CD4-positive, alpha-beta T cell treated with Interleukin-6 at 100 ng/mL for 8 hours (primary cell): ENCODE data around the gene RASL10A.

Source experiments
- DNase-seq: peaks from one replicate; pipeline ENCODE4 v3.0.0-alpha.2; 2020; ENCODE audit warnings: mixed read lengths, low spot score

The RASL10A gene

DNA sequence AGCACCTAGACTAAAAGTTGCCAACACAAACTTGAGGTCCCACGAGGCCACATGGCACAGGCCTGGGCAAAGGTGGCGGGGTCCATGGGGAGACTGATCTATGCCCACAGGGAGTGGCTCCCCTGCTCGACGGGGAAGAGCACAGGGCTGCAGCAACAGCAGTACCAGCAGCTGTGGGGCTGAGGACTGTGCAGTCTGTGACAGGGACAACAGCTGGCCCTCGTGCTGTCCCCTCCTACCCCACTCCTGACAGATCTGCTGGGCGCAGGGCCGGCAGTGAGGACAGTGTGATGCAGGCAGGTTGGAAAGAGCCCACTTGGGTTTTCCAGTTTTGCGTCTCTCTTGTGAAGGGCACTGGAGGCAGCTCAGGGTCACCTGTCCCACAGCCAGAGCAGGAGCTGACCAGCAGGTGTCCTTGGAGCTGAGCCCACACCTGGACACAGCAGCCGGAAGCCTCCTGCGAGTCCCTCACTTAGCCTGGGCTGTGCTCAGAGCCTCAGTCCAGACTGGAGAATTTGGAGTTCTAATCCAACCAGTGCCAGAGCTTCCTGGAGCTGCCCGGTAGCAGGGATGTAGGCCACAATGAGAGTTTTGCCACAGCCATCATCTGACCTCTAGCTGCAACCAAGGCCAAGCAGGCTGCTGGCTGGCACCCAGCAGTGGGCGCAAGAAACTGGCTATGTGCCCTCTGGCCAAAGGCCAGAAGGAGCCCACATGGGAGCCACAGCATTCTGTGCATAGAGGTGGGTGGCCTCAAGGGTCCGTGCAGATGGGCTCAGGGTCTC lies 12.6 kb downstream of the RASL10A start:
- no peak for DNase-seq

DNA sequence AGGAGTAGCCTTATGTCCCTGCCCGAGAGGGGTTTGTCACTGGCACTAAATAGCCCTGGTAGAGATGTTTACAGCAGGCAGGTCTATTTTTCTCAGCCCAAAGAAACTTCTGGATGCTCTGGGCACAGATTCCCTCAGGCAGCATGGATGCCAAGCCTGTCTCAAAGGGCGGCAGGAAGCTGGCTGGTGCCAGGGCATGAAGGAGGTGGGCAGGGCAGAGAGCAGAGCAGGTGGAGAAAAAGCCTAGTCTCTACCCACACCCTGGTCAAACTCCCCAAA lies 13.2 kb downstream of the RASL10A start:
- DNase-seq, result no peak

DNA sequence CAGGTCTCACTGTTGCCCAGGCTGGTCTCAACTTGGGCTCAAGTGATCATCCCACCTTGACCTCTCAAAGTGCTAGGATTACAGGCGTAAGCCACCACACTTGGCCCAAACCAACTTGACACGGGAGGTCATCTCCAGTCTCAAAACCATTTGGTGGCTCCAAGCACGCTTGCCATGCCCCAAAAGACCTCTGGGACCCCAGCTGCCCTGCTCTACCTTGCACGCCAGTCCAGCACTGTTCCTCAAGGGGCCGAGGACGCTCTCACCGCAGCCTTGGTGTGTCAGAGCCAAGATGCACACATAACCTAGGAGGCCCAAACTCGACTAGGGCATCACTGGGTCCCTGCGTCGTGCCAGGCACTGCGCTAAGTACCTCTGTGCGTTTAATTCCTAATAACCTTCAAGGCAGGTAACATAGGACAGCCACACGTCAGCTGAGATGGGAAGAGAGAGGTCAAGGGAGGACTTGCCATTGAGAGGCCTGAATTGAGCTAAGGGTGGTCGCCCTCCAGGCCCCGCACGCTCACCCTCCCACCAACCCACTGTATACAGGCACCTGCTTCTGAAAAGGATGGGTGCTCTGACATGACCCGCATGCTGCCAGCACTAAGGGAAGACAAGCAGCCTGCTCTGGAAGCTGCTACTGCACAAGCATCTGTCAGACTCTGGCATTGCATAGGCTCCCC lies 13.6 kb downstream of the RASL10A start:
- no peak for DNase-seq

DNA sequence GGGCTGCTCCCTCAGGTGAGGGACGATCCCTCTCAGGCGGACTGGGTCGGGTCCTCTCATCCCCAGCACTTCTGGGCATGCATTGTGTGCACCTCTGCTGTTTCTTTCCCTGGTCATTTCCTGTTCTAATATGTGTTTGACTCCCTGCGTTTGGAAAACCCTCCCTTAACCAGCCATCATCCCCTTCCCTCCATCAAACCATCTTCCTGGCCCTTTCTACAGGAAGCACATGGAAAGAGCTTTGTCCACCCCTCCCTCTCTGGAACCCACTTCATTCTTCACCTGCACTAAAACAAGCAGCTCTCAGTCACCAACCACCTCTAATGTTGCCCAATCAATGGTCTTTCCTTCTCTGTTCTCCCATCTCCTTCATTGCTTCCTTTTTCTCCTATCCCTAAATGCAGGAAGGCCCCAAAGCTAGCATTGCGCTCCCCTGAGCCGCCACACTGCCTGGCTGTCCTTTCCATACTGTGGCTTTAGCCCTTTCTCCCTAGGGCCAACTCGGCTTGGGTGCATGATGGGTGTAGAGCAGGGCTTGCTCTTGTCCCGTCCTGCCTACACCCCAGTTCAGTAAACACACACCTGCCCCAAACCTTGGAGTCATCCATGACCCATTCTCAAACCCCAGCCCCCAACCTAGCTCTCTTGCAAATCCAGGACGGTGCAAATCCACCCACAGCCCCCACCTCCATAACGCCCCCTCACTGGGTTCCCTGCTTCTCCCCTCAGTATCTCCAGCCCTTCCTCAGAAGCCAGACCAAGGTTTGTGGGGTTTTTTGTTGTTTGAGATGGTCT lies 14.5 kb downstream of the RASL10A start:
- no peak for DNase-seq

DNA sequence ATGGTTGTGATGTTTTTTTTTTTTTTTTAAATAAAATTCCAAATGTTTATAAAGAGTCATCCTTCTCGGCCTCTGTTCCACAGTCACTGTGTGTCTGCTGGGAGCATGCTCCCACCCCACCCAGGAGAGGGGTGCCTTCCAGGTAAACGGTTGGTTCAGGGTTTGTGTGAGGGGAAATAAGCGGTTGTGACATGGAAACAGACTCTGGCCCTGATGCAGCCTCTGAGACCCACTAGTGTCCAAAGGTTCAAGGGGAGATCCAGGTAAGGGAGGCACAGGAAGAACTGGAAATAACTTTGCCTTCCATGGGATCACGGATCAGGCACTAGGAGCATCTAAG lies 15.1 kb downstream of the RASL10A start:
- DNase-seq, result no peak

DNA sequence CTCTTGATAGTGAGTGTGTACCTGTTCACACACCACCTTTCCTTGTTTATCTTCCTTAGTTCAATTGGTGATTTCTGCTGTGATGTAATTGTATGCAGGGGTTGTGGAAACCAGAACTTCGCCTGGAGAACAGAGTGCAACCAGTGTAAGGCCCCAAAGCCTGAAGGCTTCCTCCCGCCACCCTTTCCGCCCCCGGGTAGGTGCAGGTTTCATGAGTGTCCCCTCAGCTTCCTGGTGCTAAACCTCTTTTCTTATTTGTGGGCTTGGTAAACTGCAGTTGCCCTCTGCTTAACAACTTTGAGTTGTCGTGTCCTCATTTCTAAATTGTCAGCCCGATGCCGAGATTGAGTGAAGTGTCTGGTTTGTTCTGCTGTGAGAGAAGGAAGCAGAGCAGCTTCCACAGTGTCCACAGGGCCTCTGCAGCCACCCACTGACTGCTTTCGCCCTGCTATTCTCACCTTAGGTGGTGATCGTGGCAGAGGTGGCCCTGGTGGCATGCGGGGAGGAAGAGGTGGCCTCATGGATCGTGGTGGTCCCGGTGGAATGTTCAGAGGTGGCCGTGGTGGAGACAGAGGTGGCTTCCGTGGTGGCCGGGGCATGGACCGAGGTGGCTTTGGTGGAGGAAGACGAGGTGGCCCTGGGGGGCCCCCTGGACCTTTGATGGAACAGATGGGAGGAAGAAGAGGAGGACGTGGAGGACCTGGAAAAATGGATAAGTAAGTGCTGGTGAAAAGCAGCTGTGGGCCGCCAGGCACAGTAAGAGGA lies 16.2 kb downstream of the RASL10A start:
- DNase-seq, result no peak

DNA sequence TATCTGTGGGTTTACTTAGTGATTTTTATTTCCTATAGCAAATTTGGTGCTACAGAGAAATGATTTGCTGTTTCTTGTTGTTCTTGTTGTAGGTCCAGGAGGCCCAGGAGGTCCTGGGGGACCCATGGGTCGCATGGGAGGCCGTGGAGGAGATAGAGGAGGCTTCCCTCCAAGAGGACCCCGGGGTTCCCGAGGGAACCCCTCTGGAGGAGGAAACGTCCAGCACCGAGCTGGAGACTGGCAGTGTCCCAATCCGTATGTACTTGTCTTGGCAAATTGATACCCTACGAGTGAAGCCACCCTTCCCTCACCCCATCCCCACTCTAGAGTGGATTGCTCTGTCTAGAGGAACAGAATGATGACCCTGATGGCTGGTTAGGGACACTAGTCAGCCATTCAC lies 16.9 kb downstream of the RASL10A start:
- DNase-seq, result no peak

DNA sequence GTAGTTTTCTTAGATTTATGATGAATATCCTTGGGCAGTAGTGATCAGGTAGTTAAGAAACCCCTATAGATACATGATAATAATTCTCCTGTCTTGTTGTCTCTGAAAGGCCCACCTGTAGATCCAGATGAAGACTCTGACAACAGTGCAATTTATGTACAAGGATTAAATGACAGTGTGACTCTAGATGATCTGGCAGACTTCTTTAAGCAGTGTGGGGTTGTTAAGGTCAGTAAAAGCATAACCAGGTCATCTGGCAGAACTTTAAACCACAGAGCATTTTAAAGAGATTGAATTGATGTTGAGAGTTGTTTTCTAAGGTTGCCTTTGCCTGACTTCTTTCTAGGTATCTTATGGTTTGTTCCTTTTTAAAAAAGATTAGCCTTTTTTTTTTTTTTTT lies 23.1 kb downstream of the RASL10A start:
- no peak for DNase-seq

DNA sequence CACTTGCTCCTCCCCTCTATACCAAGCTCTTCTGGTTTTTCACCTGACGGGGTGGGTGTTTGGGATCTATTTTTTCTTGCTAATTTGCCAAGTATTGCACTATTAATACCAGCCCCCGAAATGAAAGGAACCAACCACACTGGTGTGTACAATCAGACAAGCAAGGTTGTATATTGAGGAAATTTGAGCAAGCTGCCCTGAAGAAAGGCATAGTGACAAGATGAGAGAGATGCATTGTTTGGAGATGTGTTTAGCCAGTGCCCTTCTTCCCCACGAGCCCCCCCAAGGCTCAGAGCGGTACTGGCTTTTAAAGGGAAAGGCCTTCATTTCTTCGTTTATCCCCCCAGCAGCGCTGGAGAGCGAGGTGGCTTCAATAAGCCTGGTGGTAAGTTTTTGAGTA lies 24.3 kb downstream of the RASL10A start:
- no peak for DNase-seq

DNA sequence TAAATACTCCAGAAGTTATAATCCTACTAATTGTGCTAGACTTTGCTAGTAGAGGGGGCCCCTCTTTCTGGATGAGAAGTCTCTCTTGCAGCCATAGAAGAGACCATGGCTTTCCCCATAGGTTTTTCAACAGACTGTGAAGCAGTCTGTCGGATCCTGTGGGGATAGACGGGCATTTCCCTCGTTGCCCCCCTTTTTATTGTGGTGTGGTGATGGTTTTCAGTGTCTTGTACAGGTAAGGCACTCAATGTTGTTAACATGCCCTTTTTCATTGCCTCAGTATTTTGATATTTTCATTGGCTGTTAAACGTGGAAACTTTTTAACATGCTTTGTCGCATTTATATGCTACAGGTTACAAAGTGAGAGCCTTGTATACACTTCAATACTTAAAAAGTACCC lies 25.4 kb downstream of the RASL10A start:
- DNase-seq, result no peak

DNA sequence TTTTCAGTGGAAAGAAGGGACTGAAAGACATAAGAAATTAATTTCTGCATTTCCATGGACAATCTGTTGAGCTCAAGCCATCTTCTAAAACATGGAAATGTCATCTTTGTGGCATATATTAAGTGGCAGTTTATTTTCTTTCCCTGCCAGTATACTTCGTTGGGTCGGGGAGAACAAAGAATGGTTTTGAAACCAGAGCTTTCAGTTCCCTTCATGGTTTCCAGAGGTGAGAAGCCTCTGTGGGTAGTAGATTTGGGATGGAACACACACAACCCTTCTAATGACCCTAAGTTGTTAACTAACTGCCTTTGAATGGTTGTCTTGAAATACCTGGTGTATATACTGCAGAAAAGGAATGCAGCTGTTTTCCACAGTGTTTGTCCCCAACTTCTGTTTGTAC lies 26.7 kb downstream of the RASL10A start:
- DNase-seq, result no peak

DNA sequence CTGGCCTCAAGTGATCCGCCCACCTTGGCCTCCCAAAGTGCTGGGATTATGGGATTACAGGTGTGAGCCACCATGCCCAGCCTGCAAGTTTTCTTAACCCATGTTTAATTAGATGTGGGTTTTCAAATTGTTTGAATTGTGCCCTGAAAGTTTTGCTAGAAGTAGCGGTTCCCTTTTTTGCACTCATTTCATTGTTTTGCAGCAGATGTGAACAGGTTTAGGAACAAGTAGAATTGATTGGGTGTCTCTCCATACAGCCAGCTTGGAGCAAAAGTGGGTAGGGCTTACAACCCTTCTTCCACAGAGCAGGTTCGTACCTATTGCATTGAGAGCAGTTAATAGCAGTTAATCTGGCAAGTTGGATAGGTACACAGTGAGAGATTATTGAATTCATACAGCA lies 31.3 kb downstream of the RASL10A start:
- no peak for DNase-seq

DNA sequence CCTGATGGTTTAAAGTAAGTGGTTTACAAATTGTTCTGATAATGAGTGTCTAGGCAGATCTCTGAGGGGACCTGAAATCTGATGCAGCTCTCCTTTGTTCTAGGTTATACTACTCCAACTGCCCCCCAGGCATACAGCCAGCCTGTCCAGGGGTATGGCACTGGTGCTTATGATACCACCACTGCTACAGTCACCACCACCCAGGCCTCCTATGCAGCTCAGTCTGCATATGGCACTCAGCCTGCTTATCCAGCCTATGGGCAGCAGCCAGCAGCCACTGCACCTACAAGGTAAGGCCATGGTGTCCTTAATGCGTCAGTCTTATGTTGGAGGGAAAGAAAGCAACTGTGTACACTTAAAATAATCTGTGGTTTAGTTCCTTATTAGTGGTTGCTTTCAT lies 37.6 kb downstream of the RASL10A start:
- no peak for DNase-seq

DNA sequence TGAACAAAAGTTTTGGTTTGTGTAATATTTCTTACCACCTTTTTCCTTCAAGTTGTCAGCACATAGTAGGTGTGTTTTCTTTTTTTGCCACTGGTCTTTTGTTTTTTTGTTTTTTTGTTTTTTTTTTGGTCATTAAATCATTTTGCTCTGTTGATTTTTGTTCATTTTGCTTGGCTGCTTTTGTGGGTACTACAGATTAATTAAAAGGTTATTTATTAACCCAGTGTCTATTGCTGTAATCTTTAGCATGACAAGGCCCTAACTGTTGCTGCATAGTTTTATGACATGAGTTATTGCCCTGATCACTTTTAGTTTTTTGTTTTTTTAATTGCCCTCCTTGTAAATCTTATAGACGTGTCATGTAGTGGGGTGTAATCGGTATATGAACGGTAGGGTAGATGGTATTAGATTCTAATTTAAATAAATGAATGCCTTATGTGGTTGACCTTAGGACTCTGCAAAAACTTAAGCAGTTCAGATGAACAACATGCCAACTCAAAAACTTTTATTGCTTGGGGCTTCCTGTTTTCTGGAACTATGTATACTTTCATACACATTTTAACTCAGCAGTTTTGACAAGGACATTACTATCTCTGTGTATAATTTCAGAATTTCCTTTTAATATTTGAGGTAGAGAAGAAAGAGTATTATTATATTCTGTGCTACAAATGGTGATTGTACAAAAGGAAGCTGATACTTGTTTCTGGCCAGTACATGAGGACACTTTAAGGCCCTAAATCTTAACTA lies 39.5 kb downstream of the RASL10A start:
- no peak for DNase-seq

DNA sequence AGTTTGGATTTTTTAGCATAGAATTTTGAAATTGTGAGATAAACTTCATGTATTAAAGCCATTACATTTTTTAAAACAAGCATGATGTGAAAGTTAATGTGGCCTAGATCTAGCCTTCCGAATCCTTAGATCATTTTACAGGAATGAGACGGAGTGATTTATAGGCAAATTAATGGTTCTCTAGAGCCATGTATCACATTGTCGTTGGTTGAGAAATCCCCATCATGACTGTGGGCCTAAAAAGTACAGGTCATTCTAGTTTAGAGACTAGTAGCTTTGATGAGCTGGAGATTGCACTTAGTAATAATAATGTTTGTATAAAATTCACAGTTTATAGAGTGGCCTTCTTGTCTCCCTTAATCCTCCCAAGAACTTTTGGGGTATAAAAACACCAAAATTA lies 40.3 kb downstream of the RASL10A start:
- DNase-seq, result no peak

DNA sequence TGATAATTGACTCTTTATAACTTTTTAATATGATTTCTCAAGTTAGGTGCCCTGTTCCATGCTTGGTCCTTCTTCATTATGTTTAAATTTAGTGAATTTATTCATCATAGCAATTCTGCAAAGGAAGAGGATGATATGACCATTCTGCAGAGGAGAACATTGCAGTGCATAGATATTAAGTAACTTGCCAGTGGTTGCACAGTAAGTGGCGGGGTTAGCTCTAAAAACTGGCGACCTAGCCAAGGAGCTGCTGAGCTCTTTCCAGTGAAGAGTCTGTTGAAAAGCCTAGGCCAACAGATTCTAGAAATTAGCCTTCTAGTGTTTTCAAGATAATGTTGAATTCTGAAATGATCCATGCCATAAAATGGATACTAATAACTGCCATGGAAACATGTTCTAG lies 42.9 kb downstream of the RASL10A start:
- no peak for DNase-seq

DNA sequence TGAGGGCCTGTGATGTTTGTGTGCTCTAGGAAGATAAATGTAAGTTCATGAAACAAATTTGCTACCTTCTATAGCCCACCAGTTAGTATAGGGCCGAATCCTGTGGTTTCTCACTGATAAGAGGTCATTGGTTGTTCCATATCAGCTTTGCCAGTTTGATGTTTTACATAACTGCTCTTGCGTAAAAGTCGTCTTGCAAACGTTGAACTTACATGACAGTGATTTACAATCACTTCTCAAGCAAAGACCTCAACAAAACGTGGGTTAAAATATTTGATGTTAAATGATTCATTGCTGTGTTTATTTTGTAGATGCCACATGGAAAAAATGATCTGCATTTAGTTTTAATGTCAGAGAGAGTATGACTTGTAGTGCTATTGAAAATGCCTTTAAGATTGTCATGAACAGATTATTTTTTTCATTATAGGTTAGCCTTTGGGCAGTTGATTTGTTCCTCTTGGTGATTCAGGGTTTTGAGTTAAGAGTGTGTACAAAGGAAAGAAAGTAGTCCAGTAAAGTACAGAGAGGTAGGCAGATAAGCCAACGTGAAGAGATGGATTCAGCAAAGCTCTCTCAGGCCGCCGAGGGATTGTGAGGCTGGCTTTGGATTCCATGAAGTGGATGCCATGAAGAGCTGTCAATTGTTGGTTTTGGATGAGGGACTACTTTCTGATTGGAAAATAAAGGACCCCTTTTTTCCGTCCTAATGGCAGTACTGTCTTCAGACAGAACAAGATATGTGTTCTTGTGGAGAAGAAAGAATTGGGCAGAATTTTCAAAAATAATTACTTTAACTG lies 44.8 kb downstream of the RASL10A start:
- DNase-seq, result no peak

DNA sequence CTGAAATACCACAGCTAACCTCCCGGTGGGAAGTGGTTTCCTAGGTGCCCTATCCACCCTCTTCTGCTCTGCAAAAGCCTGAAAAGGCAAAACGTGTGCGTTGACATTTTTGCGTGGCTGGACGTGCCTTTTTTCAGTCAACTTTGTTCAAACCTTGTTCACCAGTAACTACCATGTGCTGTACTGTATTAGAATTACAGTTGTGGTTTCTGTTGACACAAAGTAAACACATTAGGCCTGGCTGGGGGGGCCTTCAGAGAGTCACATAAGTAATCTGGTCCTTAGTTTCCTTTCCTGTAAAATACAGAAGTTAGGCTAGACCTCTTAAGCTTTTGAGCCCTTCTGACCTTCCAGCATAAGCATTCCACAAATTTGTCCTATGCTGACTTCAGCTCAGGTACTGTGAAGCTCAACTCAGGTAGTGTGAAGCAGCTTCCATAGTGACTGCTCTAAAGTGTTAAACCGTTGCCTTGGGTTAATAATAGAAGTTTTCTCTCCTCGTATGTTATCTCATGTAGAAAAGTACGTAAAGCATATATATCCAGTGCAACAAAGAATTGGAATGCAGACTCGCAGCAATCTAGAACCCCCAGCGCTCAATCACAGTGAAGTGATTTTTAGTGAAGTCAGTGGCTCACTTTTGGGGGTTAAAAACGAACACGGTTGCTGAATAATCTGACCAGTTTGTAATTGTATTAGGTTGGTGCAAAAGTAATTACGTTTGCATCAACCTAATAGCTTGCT lies 45.6 kb downstream of the RASL10A start:
- DNase-seq, result no peak

DNA sequence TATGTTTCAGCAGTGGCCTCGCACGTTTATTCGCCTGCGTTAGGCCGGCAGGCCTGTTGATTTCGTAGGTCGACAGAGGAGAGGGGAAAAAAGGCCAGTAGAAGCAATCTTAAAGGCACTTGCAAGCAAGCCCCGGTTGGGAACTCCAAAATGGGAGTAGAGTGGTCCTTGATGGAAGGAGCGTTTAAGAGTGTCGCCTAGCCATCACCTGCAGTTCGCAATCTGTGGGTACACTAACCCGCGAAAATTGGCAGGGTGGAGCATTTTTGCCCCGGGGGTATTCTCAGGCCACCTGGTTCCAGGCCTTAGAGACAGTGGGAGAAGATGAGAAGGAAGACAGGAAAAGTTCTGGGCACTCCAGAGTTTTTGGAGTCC lies 46.3 kb downstream of the RASL10A start:
- DNase-seq, result no peak

DNA sequence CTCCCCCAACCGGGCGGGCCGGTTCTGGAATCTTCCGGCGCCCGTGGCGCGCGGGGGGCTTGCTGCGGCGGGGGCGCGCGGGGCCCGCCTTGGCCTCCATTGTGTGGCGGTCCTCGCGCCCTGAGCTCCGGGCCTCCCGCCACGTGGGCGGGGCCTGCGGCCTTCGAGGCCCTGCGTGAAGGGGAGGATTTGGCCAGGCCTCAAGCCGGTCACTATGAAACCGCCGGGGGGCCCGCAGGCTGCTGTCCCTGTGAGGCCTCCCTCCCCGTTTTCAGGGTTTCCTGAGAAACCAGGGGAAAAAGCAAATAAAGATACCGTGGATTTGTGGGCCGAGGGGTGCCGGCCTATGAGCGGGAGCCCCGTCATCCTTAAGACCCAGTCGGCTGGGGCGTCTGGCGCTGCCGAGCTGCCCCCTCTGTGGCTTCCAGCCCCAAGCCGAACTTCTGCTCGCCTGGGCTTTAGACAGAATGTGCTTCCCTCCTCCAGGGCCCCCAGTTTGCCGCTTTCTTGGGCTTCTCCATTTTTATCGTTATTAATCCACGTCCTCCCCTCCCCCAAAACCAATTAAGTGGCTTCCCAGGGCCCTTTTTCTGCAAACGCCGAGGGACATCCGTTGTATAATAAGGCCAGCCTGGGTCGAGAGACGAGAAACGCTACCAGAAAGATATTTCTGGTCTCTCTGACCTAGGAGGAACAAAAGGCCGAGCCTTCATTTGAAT lies 46.8 kb downstream of the RASL10A start:
- no peak for DNase-seq
